ENCODE data around the gene FGFR2.
"Not testable (repeated sequence)": the region's sequence is repeated elsewhere in the genome, so short reads cannot be mapped to it uniquely, and the experiment has no call there.

The FGFR2 gene

DNA sequence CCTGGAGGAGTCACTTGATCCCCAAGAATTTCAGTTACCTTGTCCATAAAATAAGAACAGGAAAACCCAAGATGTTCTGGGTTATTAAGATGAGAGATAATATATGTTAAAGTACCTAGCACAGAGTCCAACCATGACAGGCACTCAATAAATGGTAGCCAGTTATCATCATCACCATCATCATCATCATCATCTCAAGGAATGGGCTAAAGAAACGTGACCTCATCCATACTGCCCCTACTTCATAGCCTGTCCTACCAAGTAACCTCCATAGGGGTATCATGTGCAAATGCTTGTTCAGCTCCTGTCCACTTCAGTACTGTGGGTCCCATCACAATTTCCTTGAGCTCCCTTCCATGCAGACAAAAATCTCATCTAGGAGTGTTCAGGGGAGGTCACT lies 14.4 kb downstream of the FGFR2 start:
- no peak for DNase-seq

DNA sequence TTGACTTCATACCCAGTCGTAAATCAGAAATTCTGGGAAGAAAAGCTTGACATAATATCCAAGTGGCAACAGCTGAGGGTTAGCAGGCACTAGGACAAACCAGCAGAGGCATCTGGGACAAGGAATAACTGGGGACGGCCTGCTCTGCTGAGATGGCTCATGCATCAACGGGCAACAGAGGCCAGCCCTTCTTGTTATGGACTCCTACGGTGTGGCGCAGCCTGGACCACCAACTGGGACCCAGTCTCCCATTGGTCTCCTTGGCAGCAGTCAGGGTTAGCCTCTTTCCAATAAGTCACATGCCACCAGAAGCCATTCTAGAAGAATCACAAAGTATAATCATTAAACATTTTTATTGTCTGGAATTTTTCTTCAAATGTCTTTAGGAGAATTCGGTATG lies 15.0 kb downstream of the FGFR2 start:
- DNase-seq, result no peak

- no peak for DNase-seq
Measured at GRCh38 chr10:121580276-121581116, 17.7 kb downstream of the FGFR2 start.

DNA sequence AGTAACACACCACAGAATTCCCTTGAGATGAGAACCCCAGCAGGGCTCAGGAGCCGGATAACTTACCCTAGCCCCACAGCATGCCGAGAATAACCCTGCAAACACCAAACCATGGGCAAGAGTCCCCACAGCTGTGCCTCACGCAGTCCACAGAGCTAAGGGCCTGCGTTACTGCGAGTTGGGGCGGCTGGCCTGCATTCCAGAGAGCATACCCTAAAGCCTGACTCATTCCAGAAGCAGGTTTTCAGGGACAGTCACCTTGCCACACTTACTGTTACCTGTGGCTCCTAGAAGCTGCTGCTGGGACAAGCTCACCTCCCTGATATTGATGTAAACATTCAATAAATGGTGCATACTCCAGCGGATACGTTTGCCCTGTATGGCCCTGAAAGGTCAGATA lies 18.6 kb downstream of the FGFR2 start:
- no peak for DNase-seq

GRCh38 chr10:121578965-121579364 lies 19.3 kb downstream of the FGFR2 start:
- no peak for DNase-seq

DNA sequence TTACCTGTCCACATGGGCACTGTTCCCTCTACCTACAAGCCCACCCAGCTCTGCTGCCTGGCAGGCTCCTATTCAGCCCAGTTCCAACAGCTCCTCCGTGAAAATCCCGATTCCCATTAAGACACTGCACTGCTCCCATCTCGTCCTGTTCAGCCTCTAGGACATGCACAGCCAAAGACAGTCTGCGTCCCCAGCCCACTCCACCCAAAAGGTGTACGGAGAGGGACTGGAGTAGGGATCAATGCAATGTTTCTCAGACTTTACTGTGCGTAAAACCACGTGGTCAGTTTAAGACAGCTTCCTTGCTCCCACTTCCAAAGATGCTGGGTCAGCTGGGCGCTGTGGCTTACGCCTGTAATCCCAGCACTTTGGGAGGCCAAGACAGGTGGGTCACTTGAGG lies 19.9 kb downstream of the FGFR2 start:
- no peak for DNase-seq

GRCh38 chr10:121577568-121577967 lies 20.7 kb downstream of the FGFR2 start:
- no peak for DNase-seq

- no peak for DNase-seq
Measured at GRCh38 chr10:121576139-121576538, 22.1 kb downstream of the FGFR2 start.

- no peak for DNase-seq
Measured at GRCh38 chr10:121574519-121575166, 23.6 kb downstream of the FGFR2 start.

GRCh38 chr10:121573538-121573941 lies 24.7 kb downstream of the FGFR2 start:
- no peak for DNase-seq

DNA sequence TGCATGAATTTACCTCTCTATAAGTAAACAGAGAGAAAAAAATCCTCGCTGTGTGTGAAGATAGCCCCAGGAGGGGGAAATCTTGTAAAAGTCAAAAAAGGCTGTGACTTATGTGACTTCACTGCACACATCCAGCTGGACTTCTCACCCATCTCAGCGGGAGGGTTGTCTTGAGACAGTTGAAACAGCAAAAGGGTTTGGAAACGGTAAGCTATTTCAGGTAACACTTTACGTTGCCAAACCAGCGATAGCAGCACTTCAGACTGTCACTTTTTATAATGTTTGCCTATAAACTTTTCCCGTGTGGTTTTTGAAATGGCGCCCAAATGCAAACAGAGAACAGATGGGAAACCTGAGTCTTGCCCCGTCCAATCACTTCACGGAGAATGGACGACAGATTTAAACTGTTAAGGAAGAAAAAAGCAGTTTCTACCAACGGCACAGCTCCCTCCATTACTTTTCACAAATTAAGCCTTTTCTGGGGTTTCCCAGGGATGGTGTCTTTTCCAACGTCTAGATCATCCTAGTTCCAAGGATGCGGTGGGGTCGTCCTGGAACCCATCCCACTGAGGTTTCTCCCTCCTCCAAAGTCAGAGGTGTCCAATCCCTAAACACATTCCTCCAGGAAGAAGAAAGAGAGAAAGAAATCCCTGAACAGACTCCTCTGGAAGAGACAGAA lies 25.2 kb downstream of the FGFR2 start:
- no peak for DNase-seq

DNA sequence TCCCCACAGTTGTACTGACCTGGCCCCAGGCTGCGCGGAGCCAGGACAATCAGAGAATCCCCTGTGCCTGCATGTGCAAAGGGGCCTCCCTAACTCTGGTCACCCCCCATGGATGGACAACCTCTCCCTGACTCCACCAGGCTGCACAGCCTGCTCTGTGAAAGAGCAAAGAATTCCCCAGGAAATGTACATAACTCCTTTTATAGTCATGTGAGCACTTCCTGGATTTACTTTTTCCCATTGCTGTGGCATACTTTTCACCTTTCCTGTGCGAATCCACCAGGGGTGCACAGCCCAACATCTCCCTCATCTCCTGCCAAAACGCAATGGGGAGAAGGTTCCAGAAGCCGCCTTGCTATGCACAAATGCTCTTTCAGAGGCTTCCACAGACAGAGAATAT lies 27.9 kb downstream of the FGFR2 start:
- DNase-seq, result no peak

GRCh38 chr10:121568275-121568674 lies 30.0 kb downstream of the FGFR2 start:
- DNase-seq, result no peak

DNA sequence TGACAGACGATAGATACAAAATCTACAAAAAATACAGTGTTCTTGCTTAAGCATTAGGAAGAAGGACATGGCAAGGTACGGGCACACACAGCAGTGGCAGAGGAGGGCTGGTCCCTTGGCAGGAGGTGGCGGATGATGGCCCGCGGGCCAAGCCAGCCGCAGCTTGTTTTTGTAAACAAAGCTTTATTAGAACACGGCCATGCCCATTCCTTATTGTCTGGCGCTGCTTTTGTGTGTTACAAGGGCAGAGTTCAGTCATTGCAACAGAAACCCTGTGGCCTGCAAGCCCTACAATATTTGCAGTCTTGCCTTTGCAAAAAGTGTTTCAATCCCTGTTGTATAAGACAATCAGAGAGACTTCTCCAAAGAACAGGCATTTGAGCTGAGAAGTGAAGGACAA lies 30.7 kb downstream of the FGFR2 start:
- no peak for DNase-seq

DNA sequence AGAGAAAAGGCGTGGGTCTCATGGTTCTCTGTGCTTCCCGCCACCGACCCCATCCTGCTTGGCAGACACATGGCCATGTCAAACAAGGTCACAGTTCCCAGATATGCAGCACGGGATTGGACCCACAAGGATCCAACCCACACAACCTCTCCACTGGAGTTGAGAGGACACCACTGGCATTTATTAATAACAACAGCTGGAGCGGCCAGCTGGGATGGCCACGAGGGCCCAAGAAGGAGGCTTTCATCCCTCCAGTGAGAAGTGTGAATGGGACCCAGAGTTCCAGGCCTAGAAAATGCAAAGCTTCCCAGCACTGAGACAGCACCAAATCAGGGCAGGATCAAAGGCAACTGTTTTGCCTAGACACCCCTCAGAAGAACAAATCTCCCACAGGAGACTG lies 31.5 kb downstream of the FGFR2 start:
- DNase-seq, result no peak

- no peak for DNase-seq
Measured at GRCh38 chr10:121559326-121560026, 38.8 kb downstream of the FGFR2 start.

DNA sequence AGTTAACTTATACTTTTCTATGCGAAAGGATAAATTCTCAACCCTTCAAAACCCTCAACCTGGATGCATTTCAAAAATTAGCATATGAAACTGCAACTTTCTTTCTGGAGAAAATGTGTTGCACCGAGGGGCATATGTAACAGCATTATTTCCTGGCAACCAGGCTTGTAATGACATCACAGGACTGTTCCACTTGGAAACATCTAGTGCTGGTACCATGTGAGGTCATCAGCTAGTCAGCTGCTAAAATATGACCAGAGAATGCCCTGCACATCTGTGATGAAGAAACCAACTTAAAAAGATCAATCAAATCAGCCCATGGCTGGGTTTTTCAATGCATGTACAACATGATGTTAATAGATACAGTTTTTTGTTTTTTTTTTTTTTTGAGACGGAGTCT lies 40.0 kb downstream of the FGFR2 start:
- DNase-seq, result no peak

DNA sequence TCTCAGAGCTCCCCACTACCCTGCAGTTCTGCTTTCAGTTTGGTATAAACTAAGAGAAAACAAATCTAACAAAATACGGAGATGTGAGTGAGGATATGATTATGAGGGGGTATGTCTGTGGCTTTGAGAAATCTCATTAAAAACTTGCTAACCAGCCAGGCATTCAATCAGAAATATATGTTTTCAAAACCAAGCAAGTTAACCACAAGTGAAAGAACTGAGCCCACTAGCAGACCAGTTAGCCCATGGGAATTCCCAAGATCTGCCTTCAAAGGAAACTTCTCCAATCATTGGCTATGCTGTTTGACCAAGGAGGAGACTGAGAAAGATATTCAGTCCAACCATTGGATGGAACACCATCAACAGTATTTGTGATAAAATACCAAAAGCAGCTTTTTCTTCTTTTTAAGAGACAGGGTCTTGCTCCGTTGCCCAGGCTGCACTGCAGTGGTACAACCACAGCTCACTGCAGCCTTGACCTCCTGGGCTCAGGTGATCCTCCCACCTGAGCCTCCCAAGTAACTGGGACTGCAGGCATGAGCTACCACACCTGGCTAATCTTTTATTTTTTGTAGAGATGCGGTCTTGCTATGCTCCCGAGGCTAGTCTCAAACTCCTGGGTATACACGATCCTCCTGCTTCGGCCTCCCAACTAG lies 41.2 kb downstream of the FGFR2 start:
- DNase-seq, result no peak

DNA sequence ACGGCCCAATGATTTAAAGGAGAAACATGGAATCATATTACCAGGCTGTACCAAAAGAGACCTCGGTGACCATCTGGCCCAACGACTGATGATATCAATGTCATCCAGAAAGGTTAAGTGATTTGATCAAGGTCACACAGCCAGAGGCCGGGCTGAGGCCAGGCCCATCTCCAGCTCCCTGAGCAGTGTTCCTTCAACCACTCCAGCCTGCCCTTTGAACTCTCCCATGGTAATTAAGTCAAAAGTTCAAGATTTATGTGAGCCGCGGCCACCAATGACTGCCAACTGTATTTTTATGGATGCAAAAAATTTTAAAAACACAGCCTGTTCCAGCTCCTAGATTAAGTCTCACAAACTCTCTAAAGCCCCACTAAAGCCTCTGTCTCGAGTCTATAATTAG lies 41.8 kb downstream of the FGFR2 start:
- DNase-seq, result no peak

GRCh38 chr10:121554916-121555315 lies 43.3 kb downstream of the FGFR2 start:
- not testable (repeated sequence) for DNase-seq

DNA sequence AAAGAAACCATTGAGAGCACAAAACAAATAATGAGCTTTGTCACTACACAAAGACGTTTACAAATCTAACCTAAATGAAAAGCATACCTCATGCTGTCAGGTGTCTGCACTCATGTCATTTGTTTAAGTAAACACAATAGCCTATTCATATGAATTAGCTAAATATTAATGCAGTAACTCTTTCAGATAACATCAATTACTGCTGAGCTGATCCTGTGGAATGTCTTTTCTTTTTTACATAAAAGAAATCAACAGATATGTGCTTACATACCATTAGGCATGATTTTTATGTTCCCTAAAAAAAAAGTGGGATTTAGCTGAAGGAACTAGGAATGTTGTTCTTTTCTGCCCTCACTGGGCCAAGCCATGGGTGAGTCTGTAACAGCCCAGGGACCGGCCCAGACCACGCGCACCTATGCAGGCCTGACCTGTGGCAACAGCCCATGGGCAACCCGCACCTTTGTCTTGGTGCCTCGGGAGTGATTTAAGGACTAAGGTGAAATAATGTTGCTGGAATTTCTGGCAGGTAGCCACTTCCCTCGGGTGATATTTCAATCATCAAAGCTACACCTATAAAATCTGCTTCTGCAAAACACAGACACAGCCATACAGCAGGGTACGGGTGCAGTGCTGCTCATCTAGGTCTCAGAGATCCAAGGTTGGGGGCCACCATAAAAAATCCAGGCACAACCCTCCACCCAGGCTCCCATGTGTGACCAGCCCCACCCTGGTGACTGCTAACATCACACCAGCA lies 44.6 kb downstream of the FGFR2 start:
- DNase-seq, result no peak

DNA sequence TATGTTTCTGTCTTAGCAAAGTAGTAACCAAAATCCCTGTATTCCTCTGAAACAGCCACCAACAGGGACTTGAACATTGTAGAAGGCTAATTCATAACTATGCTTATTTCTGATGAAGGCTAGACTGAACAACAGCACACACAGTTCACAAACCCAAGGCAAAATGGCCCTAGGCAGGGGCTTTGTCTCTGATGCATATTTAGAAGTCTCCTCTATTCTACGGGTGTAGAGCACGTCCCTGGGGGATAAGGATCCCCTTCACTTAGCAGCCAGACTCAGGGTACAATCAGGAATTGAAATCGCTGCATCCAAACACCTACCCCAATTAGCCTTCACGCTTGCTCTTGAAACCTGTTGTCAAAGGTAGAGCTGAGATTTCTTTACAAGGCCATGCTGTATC lies 45.5 kb downstream of the FGFR2 start:
- DNase-seq, result no peak

All from activated CD4-positive, CD25-positive, alpha-beta regulatory T cell treated with anti-CD3 and anti-CD28 coated beads, Interleukin-2, amount 50 U/mL, for 72 hours (primary cell).